Type B pancreatic cell (in vitro differentiated cells): Measurements from ENCODE around the gene E4F1. TPM values are rescaled to one million over a fixed set of nuclear protein-coding genes. Genes with fewer than 3 reads are reported as not detected.

Experiments
- DNase-seq: peaks from one replicate; pipeline ENCODE4 v3.0.0; 2021; ENCODE audit warnings: mixed read lengths; ENCODE audit not compliant: unreplicated experiment; ENCODE audit errors: extremely low spot score
- H3K27ac Mint-ChIP-seq: 2 replicates; pipeline ENCODE4 v1.8.0; 2021; ENCODE audit warnings: mild to moderate bottlenecking, mixed read lengths
- H3K27me3 Mint-ChIP-seq: 2 replicates; pipeline ENCODE4 v1.8.0; 2021; ENCODE audit warnings: mixed read lengths
- H3K36me3 Mint-ChIP-seq: 2 replicates; pipeline ENCODE4 v1.8.0; 2021; ENCODE audit warnings: mixed read lengths
- H3K4me1 Mint-ChIP-seq: one replicate; pipeline ENCODE4 v1.8.0; 2021; ENCODE audit warnings: mixed read lengths; ENCODE audit not compliant: unreplicated experiment
- H3K4me3 Mint-ChIP-seq: 2 replicates; pipeline ENCODE4 v1.8.0; 2021; ENCODE audit warnings: mild to moderate bottlenecking, mixed read lengths
- H3K9me3 Mint-ChIP-seq: 2 replicates; pipeline ENCODE4 v1.8.0; 2021; ENCODE audit warnings: mixed read lengths
- long read RNA-seq: library from polyadenylated mRNA; unstranded; transcript quantifications from one replicate; pipeline ENCODE4 v2.0.0, GENCODE V29; 2020
- total RNA-seq: library from RNA; stranded (reverse); gene quantifications from 2 replicates; pipeline ENCODE4 v1.2.1, GENCODE V29; 2021; ENCODE audit warnings: low replicate concordance
- TF ChIP-seq, protein P1 (sequence below): fragments of 200-600 bp; sonication (generic); conservative IDR thresholded peaks from 2 replicates; pipeline ENCODE4 v1.5.0; 2021; ENCODE audit warnings: antibody characterized with exemption, mild to moderate bottlenecking

Gene E4F1, protein sequence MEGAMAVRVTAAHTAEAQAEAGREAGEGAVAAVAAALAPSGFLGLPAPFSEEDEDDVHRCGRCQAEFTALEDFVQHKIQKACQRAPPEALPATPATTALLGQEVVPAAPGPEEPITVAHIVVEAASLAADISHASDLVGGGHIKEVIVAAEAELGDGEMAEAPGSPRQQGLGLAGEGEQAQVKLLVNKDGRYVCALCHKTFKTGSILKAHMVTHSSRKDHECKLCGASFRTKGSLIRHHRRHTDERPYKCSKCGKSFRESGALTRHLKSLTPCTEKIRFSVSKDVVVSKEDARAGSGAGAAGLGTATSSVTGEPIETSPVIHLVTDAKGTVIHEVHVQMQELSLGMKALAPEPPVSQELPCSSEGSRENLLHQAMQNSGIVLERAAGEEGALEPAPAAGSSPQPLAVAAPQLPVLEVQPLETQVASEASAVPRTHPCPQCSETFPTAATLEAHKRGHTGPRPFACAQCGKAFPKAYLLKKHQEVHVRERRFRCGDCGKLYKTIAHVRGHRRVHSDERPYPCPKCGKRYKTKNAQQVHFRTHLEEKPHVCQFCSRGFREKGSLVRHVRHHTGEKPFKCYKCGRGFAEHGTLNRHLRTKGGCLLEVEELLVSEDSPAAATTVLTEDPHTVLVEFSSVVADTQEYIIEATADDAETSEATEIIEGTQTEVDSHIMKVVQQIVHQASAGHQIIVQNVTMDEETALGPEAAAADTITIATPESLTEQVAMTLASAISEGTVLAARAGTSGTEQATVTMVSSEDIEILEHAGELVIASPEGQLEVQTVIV
- 24.9 and 30.4 TPM in 2 replicates for total RNA-seq
- long read RNA-seq, partial matches to known transcripts: 4 of 7 reads
- long read RNA-seq, other reads (novel, unspliced or antisense): 1 of 7 reads

DNA sequence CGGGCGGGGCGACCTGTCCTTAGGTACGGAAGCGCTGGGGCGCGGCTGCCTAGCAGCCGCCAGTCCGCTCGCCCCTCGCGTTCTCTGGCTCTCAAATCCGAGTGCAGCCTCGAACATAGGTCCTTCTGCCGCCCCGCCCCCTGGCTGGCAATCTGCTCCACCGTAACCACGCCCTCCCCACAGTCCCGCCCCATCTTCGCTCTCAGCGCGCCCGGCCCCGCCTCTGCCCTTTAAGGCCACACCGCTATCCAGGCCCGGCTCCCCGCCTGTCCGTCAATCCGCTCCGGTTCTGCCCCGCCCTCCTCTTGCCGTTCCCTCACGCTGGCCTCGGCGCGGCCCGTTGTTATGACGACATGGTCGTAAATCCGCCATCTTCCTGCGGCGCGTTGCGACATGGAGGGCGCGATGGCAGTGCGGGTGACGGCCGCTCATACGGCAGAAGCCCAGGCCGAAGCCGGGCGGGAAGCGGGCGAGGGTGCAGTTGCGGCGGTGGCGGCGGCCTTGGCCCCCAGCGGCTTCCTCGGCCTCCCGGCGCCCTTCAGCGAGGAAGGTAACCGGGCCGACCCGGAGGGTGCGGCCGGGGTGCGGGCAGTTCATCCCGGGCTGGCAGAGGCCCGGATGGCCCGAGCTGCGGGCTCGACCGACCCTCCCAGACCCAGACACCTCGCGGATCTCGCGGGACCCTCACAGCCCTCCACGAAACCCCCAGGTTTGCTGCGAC lies at the start of gene E4F1:
TSS of gene E4F1 (plus strand) at position 371 of the 721 bp plus-strand sequence. CDS start at position 394, 23 bp downstream.
- peak within 1 kb of the TSS; percentile 74 for H3K27ac Mint-ChIP-seq
- peak within 1 kb of the TSS; percentile 87 for H3K4me3 Mint-ChIP-seq
- peak; percentile 100 for DNase-seq
- H3K27me3 Mint-ChIP-seq: no peaks in the 10 kb centered on the region
- H3K36me3 Mint-ChIP-seq: no peaks in the 10 kb centered on the region
- TF ChIP-seq, protein P1, sequence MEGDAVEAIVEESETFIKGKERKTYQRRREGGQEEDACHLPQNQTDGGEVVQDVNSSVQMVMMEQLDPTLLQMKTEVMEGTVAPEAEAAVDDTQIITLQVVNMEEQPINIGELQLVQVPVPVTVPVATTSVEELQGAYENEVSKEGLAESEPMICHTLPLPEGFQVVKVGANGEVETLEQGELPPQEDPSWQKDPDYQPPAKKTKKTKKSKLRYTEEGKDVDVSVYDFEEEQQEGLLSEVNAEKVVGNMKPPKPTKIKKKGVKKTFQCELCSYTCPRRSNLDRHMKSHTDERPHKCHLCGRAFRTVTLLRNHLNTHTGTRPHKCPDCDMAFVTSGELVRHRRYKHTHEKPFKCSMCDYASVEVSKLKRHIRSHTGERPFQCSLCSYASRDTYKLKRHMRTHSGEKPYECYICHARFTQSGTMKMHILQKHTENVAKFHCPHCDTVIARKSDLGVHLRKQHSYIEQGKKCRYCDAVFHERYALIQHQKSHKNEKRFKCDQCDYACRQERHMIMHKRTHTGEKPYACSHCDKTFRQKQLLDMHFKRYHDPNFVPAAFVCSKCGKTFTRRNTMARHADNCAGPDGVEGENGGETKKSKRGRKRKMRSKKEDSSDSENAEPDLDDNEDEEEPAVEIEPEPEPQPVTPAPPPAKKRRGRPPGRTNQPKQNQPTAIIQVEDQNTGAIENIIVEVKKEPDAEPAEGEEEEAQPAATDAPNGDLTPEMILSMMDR: no peak
- no peaks in the 10 kb centered on the region for H3K9me3 Mint-ChIP-seq
- peaks cover 4% of the 10 kb centered on the region for H3K4me1 Mint-ChIP-seq

DNA sequence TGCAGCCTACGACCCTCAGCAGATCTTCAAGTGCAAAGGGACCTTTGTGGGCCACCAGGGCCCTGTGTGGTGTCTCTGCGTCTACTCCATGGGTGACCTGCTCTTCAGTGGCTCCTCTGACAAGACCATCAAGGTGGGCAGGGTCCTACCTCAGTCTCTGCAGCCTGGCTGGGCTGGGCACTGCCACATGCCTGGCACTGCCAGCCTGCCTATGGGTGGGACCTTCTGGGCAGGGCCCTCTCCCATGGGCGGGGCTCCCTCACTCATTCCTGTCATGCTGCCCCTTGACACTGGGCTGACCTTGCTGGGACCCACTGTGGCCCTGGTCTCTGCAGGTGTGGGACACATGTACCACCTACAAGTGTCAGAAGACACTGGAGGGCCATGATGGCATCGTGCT lies 49.5 kb upstream of the E4F1 start:
- Mint-ChIP-seq H3K27ac (no peak overlapping the region), H3K9me3 (no peaks in the 10 kb centered on the region), H3K4me3 (no peak overlapping the region), H3K4me1 (no peaks in the 10 kb centered on the region), H3K36me3 (peaks cover 4% of the 10 kb centered on the region), H3K27me3 (no peaks in the 10 kb centered on the region)
- TF ChIP-seq, protein P1: no peak
- no peak for DNase-seq

DNA sequence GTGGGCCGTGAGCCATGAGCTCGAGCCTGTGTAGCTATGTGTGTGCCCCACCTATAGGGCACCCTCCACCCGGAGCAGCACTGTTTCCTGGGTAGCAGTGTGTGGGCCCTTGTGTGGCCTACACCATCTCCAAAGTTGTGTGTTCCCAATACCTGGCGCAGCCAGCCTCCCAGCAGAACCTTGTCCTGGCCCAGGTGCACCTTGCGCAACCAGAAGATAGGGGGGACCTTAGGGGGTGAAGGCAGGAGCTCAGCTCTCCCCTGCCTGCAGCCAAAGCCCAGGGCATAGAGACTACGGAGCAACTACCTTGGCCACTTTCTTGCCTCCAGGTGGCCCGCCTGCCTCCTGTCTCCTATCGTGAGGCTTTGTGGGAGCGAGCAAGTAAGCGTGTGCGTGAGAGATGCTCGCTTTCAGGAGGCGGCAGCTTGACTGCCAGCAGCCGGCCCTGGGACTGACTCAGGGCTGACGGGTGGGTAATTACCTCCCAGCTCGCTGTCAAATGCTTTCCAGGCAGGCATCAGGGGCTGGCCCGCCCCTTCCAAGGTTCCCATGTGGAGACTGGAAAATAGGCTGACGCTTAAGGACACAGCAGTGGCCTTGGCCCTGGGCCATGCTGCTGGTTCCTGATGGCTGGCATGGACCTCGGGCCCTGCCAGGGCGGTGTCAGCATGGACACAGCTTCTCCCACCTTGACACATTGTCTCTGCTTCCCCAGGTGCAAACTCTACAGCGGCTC lies 48.8 kb upstream of the E4F1 start:
- Mint-ChIP-seq H3K27ac (no peak overlapping the region), H3K36me3 (peaks cover 4% of the 10 kb centered on the region), H3K4me1 (no peaks in the 10 kb centered on the region), H3K9me3 (no peaks in the 10 kb centered on the region), H3K27me3 (no peaks in the 10 kb centered on the region), H3K4me3 (no peak overlapping the region)
- DNase-seq: no peak
- TF ChIP-seq, protein P1: no peak

DNA sequence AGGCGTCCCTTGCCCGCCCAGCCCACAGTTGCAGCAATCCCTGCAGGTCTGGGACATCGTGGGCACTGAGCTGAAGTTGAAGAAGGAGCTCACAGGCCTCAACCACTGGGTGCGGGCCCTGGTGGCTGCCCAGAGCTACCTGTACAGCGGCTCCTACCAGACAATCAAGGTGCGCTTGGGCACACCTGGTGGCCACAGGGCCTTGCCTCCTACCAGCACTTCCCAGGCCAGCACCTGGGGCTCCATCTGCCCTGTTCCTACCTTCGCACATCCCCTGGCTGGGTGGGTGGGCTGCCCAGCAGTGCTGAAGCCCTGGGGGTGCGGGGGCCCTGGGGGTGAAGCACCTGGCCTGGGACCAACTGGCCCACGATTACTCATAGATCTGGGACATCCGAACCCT lies 47.9 kb upstream of the E4F1 start:
- Mint-ChIP-seq H3K36me3 (peaks cover 4% of the 10 kb centered on the region), H3K4me1 (no peaks in the 10 kb centered on the region), H3K4me3 (no peak overlapping the region), H3K27me3 (no peaks in the 10 kb centered on the region), H3K9me3 (no peaks in the 10 kb centered on the region), H3K27ac (no peak overlapping the region)
- TF ChIP-seq, protein P1: no peak
- no peak for DNase-seq

DNA sequence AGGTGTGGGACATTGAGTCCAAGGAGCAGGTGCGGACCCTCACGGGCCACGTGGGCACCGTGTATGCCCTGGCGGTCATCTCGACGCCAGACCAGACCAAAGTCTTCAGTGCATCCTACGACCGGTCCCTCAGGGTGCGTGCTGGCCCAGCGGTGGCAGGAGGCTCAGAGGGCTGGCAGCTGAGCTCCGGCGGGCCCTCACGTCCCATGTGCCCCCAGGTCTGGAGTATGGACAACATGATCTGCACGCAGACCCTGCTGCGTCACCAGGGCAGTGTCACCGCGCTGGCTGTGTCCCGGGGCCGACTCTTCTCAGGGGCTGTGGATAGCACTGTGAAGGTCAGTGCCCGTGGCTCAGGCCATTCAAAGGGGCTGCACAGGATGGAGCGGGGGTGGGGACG lies 47.3 kb upstream of the E4F1 start:
- no peak overlapping the region for H3K27ac Mint-ChIP-seq
- no peaks in the 10 kb centered on the region for H3K9me3 Mint-ChIP-seq
- DNase-seq: no peak
- H3K27me3 Mint-ChIP-seq: no peaks in the 10 kb centered on the region
- H3K4me3 Mint-ChIP-seq: no peak overlapping the region
- TF ChIP-seq, protein P1: no peak
- H3K4me1 Mint-ChIP-seq: no peaks in the 10 kb centered on the region
- peaks cover 4% of the 10 kb centered on the region for H3K36me3 Mint-ChIP-seq
